SK-N-MC (cell line): ENCODE results near the gene LRRC75A.

Experiments used
- DNase-seq: peaks from one replicate; pipeline ENCODE4 v3.0.0-alpha.2; 2011; ENCODE audit warnings: low read depth, low spot score
- H3K27ac ChIP-seq: fragments of 200-600 bp; sonication (generic); 2 replicates; pipeline ENCODE4 v1.5.1; 2016; ENCODE audit warnings: mixed run types
- H3K36me3 ChIP-seq: fragments of 200-600 bp; sonication (generic); 2 replicates; pipeline ENCODE4 v1.6.1; 2017; ENCODE audit warnings: antibody characterized with exemption, low read length, mixed read lengths; ENCODE audit not compliant: insufficient read depth
- H3K4me3 ChIP-seq: fragments of 200-600 bp; sonication (generic); 2 replicates; pipeline ENCODE4 v1.5.1; 2016
- H3K9ac ChIP-seq: fragments of 200-600 bp; sonication (generic); 2 replicates; pipeline ENCODE4 v1.8.0; 2017; ENCODE audit warnings: mixed run types, mixed read lengths; ENCODE audit not compliant: insufficient read length
- H3K9me3 ChIP-seq: fragments of 200-600 bp; sonication (generic); 2 replicates; pipeline ENCODE4 v1.6.1; 2017; ENCODE audit warnings: low read depth, mild to moderate bottlenecking, antibody characterized with exemption, low read length, moderate library complexity, mixed read lengths
- EZH2 ChIP-seq: fragments of 200-600 bp; sonication (generic); IDR thresholded peaks from one replicate; pipeline ENCODE4 v1.6.1; 2017; ENCODE audit warnings: antibody characterized with exemption
- FOXP2 ChIP-seq: optimal IDR thresholded peaks from 2 replicates; pipeline ENCODE3; 2011; ENCODE audit warnings: mild to moderate bottlenecking, moderate library complexity; ENCODE audit not compliant: insufficient read depth; ENCODE audit errors: extremely low read length, control extremely low read depth
- POLR2AphosphoS5 ChIP-seq: IDR thresholded peaks from 2 replicates; pipeline ENCODE4 v1.6.1; 2012; ENCODE audit warnings: mild to moderate bottlenecking, low read depth, low read length, borderline replicate concordance

LRRC75A gene

GRCh38 chr17:16450028-16450427, 42.0 kb downstream of the LRRC75A start:
- H3K36me3 ChIP-seq, result peaks cover 34% of the 10 kb centered on the region
- H3K9ac ChIP-seq, result no peak overlapping the region
- no peaks in the 10 kb centered on the region for H3K9me3 ChIP-seq
- H3K4me3 ChIP-seq, result no peak overlapping the region
- H3K27ac ChIP-seq, result no peak overlapping the region
- no peak for DNase-seq
- TF ChIP-seq FOXP2, result no peak
- TF ChIP-seq EZH2, result no peak
- TF ChIP-seq POLR2AphosphoS5, result no peak

GRCh38 chr17:16449121-16449570, 42.8 kb downstream of the LRRC75A start:
- TF ChIP-seq FOXP2 (no peak), EZH2 (no peak), POLR2AphosphoS5 (no peak; the same call in 1 of the 2 replicates)
- H3K9me3 ChIP-seq, result no peaks in the 10 kb centered on the region
- no peak overlapping the region for H3K4me3 ChIP-seq
- H3K9ac ChIP-seq, result no peak overlapping the region
- H3K36me3 ChIP-seq, result peaks cover 39% of the 10 kb centered on the region
- no peak for DNase-seq
- peak overlapping the region; percentile 31; the same call in 1 of the 2 replicates for H3K27ac ChIP-seq

GRCh38 chr17:16448490-16448889, 43.5 kb downstream of the LRRC75A start:
- no peak overlapping the region for H3K9ac ChIP-seq
- H3K27ac ChIP-seq, result peak overlapping the region; percentile 71; the same call in 1 of the 2 replicates
- H3K36me3 ChIP-seq, result peaks cover 46% of the 10 kb centered on the region
- no peak for DNase-seq
- 0 out of 2 replicates have a peak, but pooled peaks have one; percentile 26 for TF ChIP-seq POLR2AphosphoS5
- no peak for TF ChIP-seq FOXP2
- no peak for TF ChIP-seq EZH2
- no peaks in the 10 kb centered on the region for H3K9me3 ChIP-seq
- no peak overlapping the region for H3K4me3 ChIP-seq

- no peak for DNase-seq
- peaks cover 54% of the 10 kb centered on the region for H3K36me3 ChIP-seq
- H3K9me3 ChIP-seq, result no peaks in the 10 kb centered on the region
- H3K27ac ChIP-seq, result peak overlapping the region; percentile 71; the same call in 1 of the 2 replicates
- no peak for TF ChIP-seq FOXP2
- no peak for TF ChIP-seq POLR2AphosphoS5
- no peak for TF ChIP-seq EZH2
- no peak overlapping the region for H3K9ac ChIP-seq
- H3K4me3 ChIP-seq, result no peak overlapping the region
Measured at GRCh38 chr17:16447676-16448075, 44.3 kb downstream of the LRRC75A start.

- DNase-seq, result no peak
- Histone ChIP-seq H3K36me3 (peaks cover 66% of the 10 kb centered on the region), H3K9ac (no peak overlapping the region), H3K4me3 (no peak overlapping the region), H3K9me3 (no peaks in the 10 kb centered on the region), H3K27ac (peak overlapping the region; percentile 62; the same call in 1 of the 2 replicates)
- TF ChIP-seq FOXP2, result no peak
- TF ChIP-seq EZH2, result no peak
Measured at GRCh38 chr17:16446338-16446983, 45.5 kb downstream of the LRRC75A start.

GRCh38 chr17:16444258-16444886, 47.6 kb downstream of the LRRC75A start:
- no peak overlapping the region for H3K4me3 ChIP-seq
- H3K9ac ChIP-seq, result no peak overlapping the region
- peaks cover 87% of the 10 kb centered on the region for H3K36me3 ChIP-seq
- peak overlapping the region; percentile 91 for H3K27ac ChIP-seq
- no peak for TF ChIP-seq FOXP2
- DNase-seq, result no peak
- H3K9me3 ChIP-seq, result no peaks in the 10 kb centered on the region

- TF ChIP-seq POLR2AphosphoS5, result peak; percentile 42; the same call in 1 of the 2 replicates
- TF ChIP-seq FOXP2, result no peak
- no peak for DNase-seq
- Histone ChIP-seq H3K36me3 (peaks cover 84% of the 10 kb centered on the region), H3K4me3 (no peak overlapping the region), H3K9me3 (no peaks in the 10 kb centered on the region), H3K9ac (peak overlapping the region; percentile 99), H3K27ac (peak overlapping the region; percentile 91)
Measured at GRCh38 chr17:16443511-16444257, 48.3 kb downstream of the LRRC75A start.
